GM19438 (cell line): ENCODE results near the gene TRIM16.
"Not testable (repeated sequence)": the region's sequence is repeated elsewhere in the genome, so short reads cannot be mapped to it uniquely, and the experiment has no call there.

Experiments
- ATAC-seq: cut with Tn5 transposase; IDR thresholded peaks from one replicate; pipeline ENCODE4 v1.9.1; 2021; ENCODE audit warnings: low read depth; ENCODE audit not compliant: unreplicated experiment

The TRIM16 gene

DNA sequence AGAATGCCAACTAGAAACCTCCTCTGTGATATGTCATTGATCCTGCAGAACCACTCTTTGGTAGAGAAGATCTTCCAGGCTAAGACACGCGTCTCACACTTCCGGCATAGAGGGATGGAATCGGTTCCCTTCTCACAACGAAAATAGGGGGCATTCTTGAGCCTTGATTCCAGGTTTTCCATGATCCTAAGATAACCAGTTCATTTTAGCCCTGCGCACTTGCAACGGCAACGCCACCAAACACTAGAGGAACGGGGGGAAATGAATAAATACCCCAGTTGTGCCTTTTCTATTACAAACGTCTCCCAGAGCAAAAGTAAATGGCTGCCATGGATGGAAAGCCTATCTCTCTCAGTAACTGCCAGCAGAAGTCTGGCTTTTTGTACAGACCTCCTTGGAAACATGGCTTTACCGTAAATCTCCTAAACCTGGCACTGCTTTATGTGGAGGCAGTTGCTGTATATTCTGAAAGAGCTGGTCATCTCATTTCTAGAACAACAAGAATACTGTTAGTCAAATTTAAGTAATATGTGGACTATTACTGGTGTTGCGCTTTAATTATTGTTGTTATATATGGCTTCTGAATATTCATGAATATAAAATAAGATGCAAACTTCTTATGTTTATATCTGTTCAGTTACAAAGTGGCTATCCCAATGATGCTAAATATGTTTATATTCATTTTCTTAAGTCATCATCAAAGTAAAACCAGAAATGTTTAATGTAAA lies 64.6 kb downstream of the TRIM16 start, which contains the start of gene FBXW10B:
Gene FBXW10B (minus strand): TSS at position 374 of the 728 bp plus-strand sequence. CDS start 192 bp downstream, at position 182.
- ATAC-seq = not testable (repeated sequence)

- ATAC-seq = not testable (repeated sequence)
Measured at GRCh38 chr17:15616828-15617227, 67.3 kb downstream of the TRIM16 start.

GRCh38 chr17:15615850-15616249 lies 68.3 kb downstream of the TRIM16 start:
- ATAC-seq = not testable (repeated sequence)

- not testable (repeated sequence) for ATAC-seq
Measured at GRCh38 chr17:15613111-15613510, 71.0 kb downstream of the TRIM16 start.

DNA sequence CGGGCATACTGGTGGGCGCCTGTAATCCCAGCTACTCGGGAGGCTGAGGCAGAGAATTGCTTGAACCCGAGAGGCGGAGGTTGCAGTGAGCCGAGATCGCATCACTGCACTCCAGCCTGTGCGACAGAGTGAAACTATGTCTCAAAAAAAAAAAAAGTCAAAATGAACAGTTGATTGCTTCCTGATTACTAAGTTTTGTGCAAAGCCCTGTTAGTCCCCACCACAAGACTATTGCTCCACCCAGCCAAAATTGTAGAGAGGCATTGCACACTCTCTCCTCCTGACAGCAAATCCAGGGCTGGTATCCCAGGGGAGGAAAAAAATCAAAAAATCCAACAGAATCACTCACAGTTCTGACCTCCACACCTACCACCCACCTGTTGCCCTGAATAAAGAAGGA lies 91.2 kb downstream of the TRIM16 start:
- ATAC-seq = not testable (repeated sequence)

GRCh38 chr17:15591986-15592385 lies 92.1 kb downstream of the TRIM16 start:
- ATAC-seq = not testable (repeated sequence)

DNA sequence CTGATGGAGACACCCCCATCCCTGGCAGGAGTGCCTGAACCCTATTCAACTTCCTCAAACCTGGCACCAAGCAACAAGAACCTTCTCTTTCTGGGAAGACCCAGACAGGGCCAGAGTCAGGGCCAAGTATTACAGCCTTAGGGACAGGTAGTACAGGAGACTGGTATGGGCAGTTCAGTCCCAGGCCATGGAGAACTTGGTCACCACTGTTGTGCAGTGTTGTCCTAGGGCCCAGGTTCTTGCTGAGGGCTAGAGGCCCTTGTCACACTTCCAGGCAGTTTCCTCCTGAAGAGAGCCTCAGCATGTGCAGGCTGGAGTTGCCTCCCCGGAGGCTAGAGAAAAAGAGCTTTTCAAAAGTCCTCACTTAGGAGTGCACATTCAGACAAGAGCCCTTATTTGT lies 93.3 kb downstream of the TRIM16 start:
- not testable (repeated sequence) for ATAC-seq

GRCh38 chr17:15589544-15590536 lies 94.3 kb downstream of the TRIM16 start:
- peak; percentile 75 for ATAC-seq

GRCh38 chr17:15588017-15588416 lies 96.1 kb downstream of the TRIM16 start:
- not testable (repeated sequence) for ATAC-seq

DNA sequence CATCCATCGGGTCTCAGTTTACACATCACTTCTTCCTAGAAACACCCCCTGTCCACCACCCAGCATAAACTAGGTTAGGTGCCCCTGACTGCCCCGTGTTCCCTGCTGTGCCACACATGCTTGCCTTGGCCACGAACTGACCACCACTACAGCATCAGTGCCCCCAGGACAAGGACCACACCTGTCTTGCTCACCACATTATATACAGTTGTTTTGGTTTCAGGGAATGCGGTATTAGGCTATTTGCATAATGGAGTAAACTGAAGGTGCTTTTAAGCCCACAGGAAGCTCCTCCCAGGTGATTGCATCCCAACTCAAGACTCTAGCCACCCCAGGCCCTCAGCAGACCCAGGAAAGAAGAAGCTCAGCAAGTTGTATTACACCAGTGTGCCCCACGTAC lies 100.8 kb downstream of the TRIM16 start:
- not testable (repeated sequence) for ATAC-seq

- ATAC-seq = not testable (repeated sequence)
Measured at GRCh38 chr17:15581462-15581861, 102.6 kb downstream of the TRIM16 start.
